ENCODE results near the gene PPARD. TPM values are rescaled to one million over a fixed set of nuclear protein-coding genes. Genes with fewer than 3 reads are reported as not detected.

Gene PPARD
- total and polyA plus RNA-seq, 2 of the 13 experiments (the other 11 are each of a cell fraction or from before 2014, with no cell fraction given): 6.1 to 13.3 TPM

DNA sequence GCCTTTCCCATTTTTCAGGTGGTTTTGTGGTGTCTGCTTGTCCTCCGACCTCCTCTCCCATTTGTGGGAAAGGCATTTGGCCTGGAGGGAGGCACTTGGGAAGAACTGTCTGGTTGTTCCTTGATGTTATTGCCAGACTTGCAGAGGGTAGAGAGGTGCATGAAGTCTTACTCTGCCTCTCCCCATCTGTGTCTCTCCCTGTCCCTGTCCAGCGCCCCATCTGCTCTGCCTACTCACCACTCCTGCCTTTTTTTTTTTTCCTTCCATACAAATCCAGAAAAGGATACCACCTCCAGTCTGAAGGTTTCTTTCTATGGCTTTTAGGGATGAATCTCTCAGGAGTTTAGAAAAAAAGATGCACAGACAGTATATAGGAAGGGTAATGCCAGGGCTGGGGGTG is 19.8 kb downstream of the PPARD start:
- DNase-seq (ENCODE audit: low spot score): no peak
- H3K27ac ChIP-seq (ENCODE audit: extremely low read length, insufficient read depth, low read length): no peak overlapping the region
- WGBS (ENCODE audit: low lambda C conversion rate): 98% methylated on average over 2 of the region's 2 CpGs
- peaks cover 36% of the 10 kb centered on the region for H3K4me1 ChIP-seq (ENCODE audit: insufficient read depth, low read length)
- H3K27me3 ChIP-seq (ENCODE audit: control insufficient read depth in 1 of 2, insufficient read depth in 2 of 2, low read length in 2 of 2): no peaks in the 10 kb centered on the region
- H4K20me1 ChIP-seq (ENCODE audit: insufficient read depth, low read length): no peaks in the 10 kb centered on the region
- H3K9me3 ChIP-seq (ENCODE audit: low read length): no peaks in the 10 kb centered on the region
- ATAC-seq: no peak
- in situ Hi-C loops (cut with HindIII; ENCODE audit: extremely low pct_ligation_motif_present, low pct_unique_long_range_greater_than_20kb) (no loop called here), intact Hi-C loops (cut with micrococcal nuclease; ENCODE audit: unreplicated experiment) (no loop called here)
- H3K4me3 ChIP-seq (replicated peaks in 1 of 3; ENCODE audit: insufficient read depth in 1 of 3, low read depth in 2 of 3, low read length in 3 of 3): no peak overlapping the region
- ChIA-PET POLR2A (interaction anchor here (2.2 kb wide), 1 partner anchor 9 kb away, joined by 13 read pairs; no protein-coding TSS in a partner anchor), CTCF (ENCODE audit: low intra/inter-chr PET ratio, low total read pairs) (no interaction called here)
- H2AFZ ChIP-seq (ENCODE audit: low read length): no peak overlapping the region
- H3K9ac ChIP-seq (ENCODE audit: insufficient read depth, low read depth, low read length): no peak overlapping the region
- BruUV-seq (replicated peaks): no TSS peak
- H3K79me2 ChIP-seq (ENCODE audit: insufficient read depth, low read length): peaks cover 12% of the 10 kb centered on the region
- FAIRE-seq: no peak
- H3K36me3 ChIP-seq (replicated peaks in 1 of 2; ENCODE audit: control insufficient read depth in 1 of 2, insufficient read depth in 2 of 2, low read length in 2 of 2): peaks cover 0 to 4% of the 10 kb centered on the region in 2 experiments; a peak in 2 of 5 replicates
- no peak overlapping the region for H3K4me2 ChIP-seq (ENCODE audit: low read depth, low read length)
- TF ChIP-seq ZFX (CRISPR knock-in tag; IDR thresholded peaks at IDR 0.05; ENCODE audit: low read depth) (no peak), RBM22 (optimal IDR thresholded peaks at IDR 0.05; ENCODE audit: low read length) (no peak), ZNF468 (CRISPR knock-in tag; IDR thresholded peaks at IDR 0.05) (no peak)

DNA sequence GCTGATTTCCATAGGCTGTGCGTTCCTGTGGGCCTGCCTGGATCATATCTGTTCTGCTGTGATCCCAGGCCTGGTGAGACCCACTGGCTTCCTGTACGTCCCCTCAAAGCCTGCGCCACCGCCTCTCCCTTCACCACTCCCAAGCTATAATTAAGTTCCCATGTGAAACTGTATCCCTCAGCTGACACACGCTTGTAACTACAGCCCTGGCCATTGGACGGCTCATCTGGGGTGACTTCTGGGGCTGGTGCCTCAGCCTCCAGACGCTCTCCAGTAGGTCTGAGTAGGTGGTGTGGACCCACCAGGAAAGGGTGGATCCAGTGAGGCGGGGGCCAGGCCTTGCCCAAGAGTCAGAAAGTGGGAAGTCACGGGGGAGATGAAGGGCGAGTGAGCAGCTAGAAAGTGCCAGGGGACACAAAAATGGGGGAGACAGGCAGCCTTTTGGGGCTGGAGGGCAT is 21.0 kb downstream of the PPARD start:
- Histone ChIP-seq H3K4me2 (ENCODE audit: low read depth, low read length) (no peak overlapping the region), H3K4me3 (replicated peaks in 1 of 3; ENCODE audit: insufficient read depth in 1 of 3, low read depth in 2 of 3, low read length in 3 of 3) (no peak overlapping the region), H3K36me3 (replicated peaks in 1 of 2; ENCODE audit: control insufficient read depth in 1 of 2, insufficient read depth in 2 of 2, low read length in 2 of 2) (no peaks in the 10 kb centered on the region; a peak in 2 of 5 replicates), H3K9ac (ENCODE audit: insufficient read depth, low read depth, low read length) (no peak overlapping the region), H3K9me3 (ENCODE audit: low read length) (no peaks in the 10 kb centered on the region), H2AFZ (ENCODE audit: low read length) (no peak overlapping the region), H3K4me1 (ENCODE audit: insufficient read depth, low read length) (peaks cover 47% of the 10 kb centered on the region), H3K27ac (ENCODE audit: extremely low read length, insufficient read depth, low read length) (no peak overlapping the region), H3K79me2 (ENCODE audit: insufficient read depth, low read length) (peaks cover 12% of the 10 kb centered on the region), H4K20me1 (ENCODE audit: insufficient read depth, low read length) (no peaks in the 10 kb centered on the region), H3K27me3 (ENCODE audit: control insufficient read depth in 1 of 2, insufficient read depth in 2 of 2, low read length in 2 of 2) (no peaks in the 10 kb centered on the region)
- ChIA-PET POLR2A (no interaction called here), CTCF (ENCODE audit: low intra/inter-chr PET ratio, low total read pairs) (no interaction called here)
- no peak for FAIRE-seq
- TF ChIP-seq, protein P1, sequence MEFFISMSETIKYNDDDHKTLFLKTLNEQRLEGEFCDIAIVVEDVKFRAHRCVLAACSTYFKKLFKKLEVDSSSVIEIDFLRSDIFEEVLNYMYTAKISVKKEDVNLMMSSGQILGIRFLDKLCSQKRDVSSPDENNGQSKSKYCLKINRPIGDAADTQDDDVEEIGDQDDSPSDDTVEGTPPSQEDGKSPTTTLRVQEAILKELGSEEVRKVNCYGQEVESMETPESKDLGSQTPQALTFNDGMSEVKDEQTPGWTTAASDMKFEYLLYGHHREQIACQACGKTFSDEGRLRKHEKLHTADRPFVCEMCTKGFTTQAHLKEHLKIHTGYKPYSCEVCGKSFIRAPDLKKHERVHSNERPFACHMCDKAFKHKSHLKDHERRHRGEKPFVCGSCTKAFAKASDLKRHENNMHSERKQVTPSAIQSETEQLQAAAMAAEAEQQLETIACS (CRISPR knock-in tag; IDR thresholded peaks at IDR 0.05): no peak
- TF ChIP-seq ZNF572 (CRISPR knock-in tag; IDR thresholded peaks at IDR 0.05) (0 out of 2 replicates have a peak, but pooled peaks have one; percentile 28), REPIN1 (CRISPR knock-in tag; IDR thresholded peaks at IDR 0.05; ENCODE audit: borderline replicate concordance, low read depth) (no peak)
- in situ Hi-C loops (cut with HindIII; ENCODE audit: extremely low pct_ligation_motif_present, low pct_unique_long_range_greater_than_20kb): no loop called here
- no peak for DNase-seq (ENCODE audit: low spot score)
- intact Hi-C loops (cut with micrococcal nuclease; ENCODE audit: unreplicated experiment): no loop called here
- ATAC-seq: no peak
- no TSS peak for BruUV-seq (replicated peaks)
- WGBS (ENCODE audit: low lambda C conversion rate): 97% methylated on average over 10 of the region's 10 CpGs

Data from HepG2 (cell line).